GM23248 (cell line): Measurements from ENCODE around the gene PISD. TPM values are rescaled to one million over a fixed set of nuclear protein-coding genes. Genes with fewer than 3 reads are reported as not detected.
A peak's percentile ranks its signal among the peaks of the same experiment; 100 is the strongest.
"Not testable (repeated sequence)": the region's sequence is repeated elsewhere in the genome, so short reads cannot be mapped to it uniquely, and the experiment has no call there.

Experiments used
- DNase-seq: peaks from one replicate; pipeline ENCODE4 v3.0.0-alpha.2; 2015
- H2AFZ ChIP-seq: fragments of 200-600 bp; sonication (generic); 2 replicates; pipeline ENCODE4 v1.6.1; 2016; ENCODE audit warnings: antibody characterized with exemption
- H3F3A ChIP-seq: fragments of 200-600 bp; sonication (generic); 2 replicates; pipeline ENCODE4 v1.6.1; 2016; ENCODE audit warnings: mild to moderate bottlenecking, antibody characterized with exemption, mixed run types; ENCODE audit not compliant: insufficient read depth
- H3K27ac ChIP-seq: fragments of 200-600 bp; sonication (generic); 2 replicates; pipeline ENCODE4 v1.5.1; 2016; ENCODE audit warnings: mild to moderate bottlenecking
- H3K27me3 ChIP-seq: fragments of 200-600 bp; sonication (generic); replicated peaks from 2 replicates; pipeline ENCODE4 v1.6.1; 2016; ENCODE audit warnings: mild to moderate bottlenecking; ENCODE audit not compliant: insufficient read depth
- H3K36me3 ChIP-seq: fragments of 200-600 bp; sonication (generic); 2 replicates; pipeline ENCODE4 v1.6.1; 2016; ENCODE audit warnings: low read depth, mild to moderate bottlenecking
- H3K4me1 ChIP-seq: fragments of 200-600 bp; sonication (generic); 2 replicates; pipeline ENCODE4 v1.6.1; 2016; ENCODE audit warnings: mild to moderate bottlenecking; ENCODE audit not compliant: insufficient read depth
- H3K4me2 ChIP-seq: fragments of 200-600 bp; sonication (generic); one replicate; pipeline ENCODE4 v1.6.1; 2016; ENCODE audit warnings: mild to moderate bottlenecking; ENCODE audit not compliant: unreplicated experiment
- H3K4me3 ChIP-seq: fragments of 200-600 bp; sonication (generic); 2 replicates; pipeline ENCODE4 v1.5.1; 2016; ENCODE audit warnings: mild to moderate bottlenecking
- H3K79me2 ChIP-seq: fragments of 200-600 bp; sonication (generic); 2 replicates; pipeline ENCODE4 v1.6.1; 2016; ENCODE audit warnings: mild to moderate bottlenecking; ENCODE audit not compliant: insufficient read depth
- H3K9ac ChIP-seq: fragments of 200-600 bp; sonication (generic); 2 replicates; pipeline ENCODE4 v1.6.1; 2016; ENCODE audit warnings: mild to moderate bottlenecking
- H3K9me2 ChIP-seq: fragments of 200-600 bp; sonication (generic); 2 replicates; pipeline ENCODE4 v1.6.1; 2016; ENCODE audit warnings: mixed run types, mild to moderate bottlenecking, moderate library complexity; ENCODE audit not compliant: insufficient read depth
- H3K9me3 ChIP-seq: fragments of 200-600 bp; sonication (generic); one replicate; pipeline ENCODE4 v1.6.1; 2017; ENCODE audit warnings: low read depth
- H4K20me1 ChIP-seq: fragments of 200-600 bp; sonication (generic); 2 replicates; pipeline ENCODE4 v1.6.0; 2016; ENCODE audit not compliant: insufficient read depth
- EZH2 ChIP-seq: fragments of 200-600 bp; sonication (generic); IDR thresholded peaks from 2 replicates; pipeline ENCODE4 v1.6.1; 2018; ENCODE audit warnings: antibody characterized with exemption, mild to moderate bottlenecking; ENCODE audit not compliant: insufficient read depth, poor library complexity, severe bottlenecking
- EZH2phosphoT487 ChIP-seq: fragments of 200-600 bp; sonication (generic); IDR thresholded peaks from 2 replicates; pipeline ENCODE4 v1.6.1; 2018; ENCODE audit warnings: antibody characterized with exemption, moderate library complexity, mild to moderate bottlenecking, low read depth; ENCODE audit not compliant: insufficient read depth
- WGBS, 2 experiments: methylation state at CpG; one replicate each; pipeline ENCODE4 v1.1.6; 2015 to 2017; ENCODE audit warnings: low lambda C conversion rate in 2 of 2, low coverage in 1 of 2; ENCODE audit errors: missing lambda C conversion rate in 2 of 2; 5-methylcytosine and 5-hydroxymethylcytosine counted together
- in situ Hi-C: fragments of 300-500 bp; cut with MboI; formaldehyde crosslinking; loops from 2 replicates; pipeline ENCODE4 v1.15.0; 2020
- polyA plus RNA-seq: library from polyadenylated mRNA; unstranded; fragments of >200 nt; fragmentation: Nextera tagmentation; extraction: Ambion mirVana; gene quantifications from 2 replicates; pipeline ENCODE4 v1.2.1, GENCODE V29; 2016
- total RNA-seq: library from RNA; depleted of rRNA; stranded (reverse); fragments of >200 nt; shearing (Covaris generic); gene quantifications from 2 replicates; pipeline ENCODE4 v1.2.3, GENCODE V29; 2014

Gene PISD
- total and polyA plus RNA-seq, 2 experiments from 2014 or later, result 32.7 to 34.2 TPM

GRCh38 chr22:31662668-31663037 is 638 bp upstream of the PISD start:
- in situ Hi-C loops, result loop anchor here (10.0 kb wide), 1 partner anchor 302 kb away; no protein-coding TSS in a partner anchor
- no peak for TF ChIP-seq EZH2
- peaks cover 17% of the 10 kb centered on the region for H3K4me1 ChIP-seq
- H3K9me2 ChIP-seq, result no peaks in the 10 kb centered on the region
- H4K20me1 ChIP-seq, result no peaks in the 10 kb centered on the region
- DNase-seq, result no peak
- H3K79me2 ChIP-seq, result peaks cover 39% of the 10 kb centered on the region
- H3K4me2 ChIP-seq, result peak overlapping the region; percentile 91
- H3K9ac ChIP-seq, result peak overlapping the region; percentile 95
- H3K36me3 ChIP-seq, result no peaks in the 10 kb centered on the region
- H2AFZ ChIP-seq, result peak overlapping the region; percentile 91
- 82 to 87% methylated on average over 8 of the region's 8 CpGs for WGBS, 2 experiments
- H3K27me3 ChIP-seq, result no peaks in the 10 kb centered on the region
- H3K4me3 ChIP-seq, result peak overlapping the region; percentile 86
- peak overlapping the region; percentile 97 for H3K27ac ChIP-seq
- no peaks in the 10 kb centered on the region for H3K9me3 ChIP-seq
- H3F3A ChIP-seq, result no peaks in the 10 kb centered on the region

DNA sequence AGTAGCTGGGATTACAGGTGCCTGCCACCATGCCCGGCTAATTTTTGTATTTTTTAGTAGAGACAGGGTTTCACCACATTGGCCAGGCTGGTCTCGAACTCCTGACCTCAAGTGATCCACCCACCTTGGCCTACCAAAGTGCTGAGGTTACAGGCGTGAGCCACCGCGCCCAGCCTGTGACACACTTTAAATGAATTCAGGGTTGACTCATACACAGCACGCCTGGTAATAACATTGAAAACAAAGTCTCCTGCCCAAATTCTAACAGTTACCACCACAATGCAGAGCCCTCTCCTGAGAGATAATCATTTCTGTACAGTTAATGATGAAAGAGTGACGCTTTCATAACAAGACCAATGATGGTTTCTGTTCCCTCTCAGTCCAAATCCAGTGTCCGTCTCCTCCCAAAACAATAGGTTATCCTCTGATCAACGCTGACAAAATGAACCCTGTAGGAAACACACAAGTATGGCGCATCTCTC is 1.1 kb downstream of the PISD start:
- peaks cover 57% of the 10 kb centered on the region for H3K79me2 ChIP-seq
- H3K4me1 ChIP-seq, result peaks cover 17% of the 10 kb centered on the region
- not testable (repeated sequence) for H3K36me3 ChIP-seq, H2AFZ ChIP-seq, H3K9me3 ChIP-seq, H4K20me1 ChIP-seq, H3F3A ChIP-seq, H3K9me2 ChIP-seq, H3K27me3 ChIP-seq
- peak; percentile 90 for DNase-seq
- peak overlapping the region; percentile 86 for H3K4me3 ChIP-seq
- 30 to 33% methylated on average over 10 of the region's 10 CpGs for WGBS, 2 experiments
- H3K27ac ChIP-seq, result peak overlapping the region; percentile 97
- in situ Hi-C loops, result loop anchor here (10.0 kb wide), 1 partner anchor 304 kb away; no protein-coding TSS in a partner anchor
- peak overlapping the region; percentile 91 for H3K4me2 ChIP-seq
- peak overlapping the region; percentile 95 for H3K9ac ChIP-seq

DNA sequence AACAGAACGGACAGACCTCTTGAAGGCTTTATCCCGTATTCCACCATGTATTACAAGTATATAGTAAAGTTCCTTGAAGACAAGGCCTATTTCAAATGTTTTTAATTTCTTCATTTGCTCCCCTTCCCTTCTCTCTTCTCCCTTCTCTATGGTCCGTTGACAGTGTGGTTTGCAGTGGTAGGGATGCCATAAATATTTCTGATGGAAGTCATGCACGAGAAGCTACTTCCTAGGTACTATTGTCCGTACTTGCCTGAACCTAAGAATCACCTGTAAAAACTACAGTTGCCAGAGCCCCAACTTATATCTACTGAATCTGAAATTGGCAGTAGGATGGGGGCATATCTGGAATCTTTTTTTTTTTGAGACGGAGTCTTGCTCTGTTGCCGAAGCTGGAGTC is 2.8 kb downstream of the PISD start:
- WGBS, 2 experiments, result 79 to 80% methylated on average over 7 of the region's 7 CpGs
- in situ Hi-C loops, result no loop called here
- H3F3A ChIP-seq, result no peaks in the 10 kb centered on the region
- no peak overlapping the region for H3K4me3 ChIP-seq
- no peak overlapping the region for H2AFZ ChIP-seq
- H3K9me2 ChIP-seq, result no peaks in the 10 kb centered on the region
- H3K4me1 ChIP-seq, result peaks cover 17% of the 10 kb centered on the region
- H3K4me2 ChIP-seq, result no peak overlapping the region
- no peaks in the 10 kb centered on the region for H3K27me3 ChIP-seq
- H3K9ac ChIP-seq, result no peak overlapping the region
- no peaks in the 10 kb centered on the region for H4K20me1 ChIP-seq
- TF ChIP-seq EZH2, result no peak
- H3K27ac ChIP-seq, result no peak overlapping the region
- H3K79me2 ChIP-seq, result peaks cover 73% of the 10 kb centered on the region
- DNase-seq, result no peak
- H3K9me3 ChIP-seq, result no peaks in the 10 kb centered on the region
- H3K36me3 ChIP-seq, result no peaks in the 10 kb centered on the region

- no peak overlapping the region for H3K4me3 ChIP-seq
- peaks cover 23% of the 10 kb centered on the region for H3K4me1 ChIP-seq
- TF ChIP-seq EZH2 (no peak), EZH2phosphoT487 (no peak)
- no peak overlapping the region for H3K4me2 ChIP-seq
- 94 to 99% methylated on average over 5 of the region's 5 CpGs for WGBS, 2 experiments
- peaks cover 96% of the 10 kb centered on the region for H3K79me2 ChIP-seq
- no peak overlapping the region for H2AFZ ChIP-seq
- no peaks in the 10 kb centered on the region for H3K9me2 ChIP-seq
- H3K9me3 ChIP-seq, result no peaks in the 10 kb centered on the region
- H3F3A ChIP-seq, result peaks cover 21% of the 10 kb centered on the region
- H3K27me3 ChIP-seq, result no peaks in the 10 kb centered on the region
- H3K27ac ChIP-seq, result no peak overlapping the region
- H3K9ac ChIP-seq, result no peak overlapping the region
- no peaks in the 10 kb centered on the region for H3K36me3 ChIP-seq
- H4K20me1 ChIP-seq, result no peaks in the 10 kb centered on the region
- no peak for DNase-seq
- in situ Hi-C loops, result no loop called here
These were observed 7.6 kb downstream of the PISD start for GRCh38 chr22:31654408-31654807.

- Histone ChIP-seq H4K20me1 (no peaks in the 10 kb centered on the region), H3K4me3 (no peak overlapping the region), H3K27ac (no peak overlapping the region), H3K4me1 (peaks cover 18% of the 10 kb centered on the region), H3K79me2 (peaks cover 96% of the 10 kb centered on the region), H2AFZ (no peak overlapping the region), H3K36me3 (peaks cover under 1% of the 10 kb centered on the region; the same call in 1 of the 2 replicates), H3F3A (peaks cover 21% of the 10 kb centered on the region), H3K9me2 (no peaks in the 10 kb centered on the region), H3K4me2 (no peak overlapping the region), H3K9me3 (no peaks in the 10 kb centered on the region), H3K9ac (no peak overlapping the region), H3K27me3 (no peaks in the 10 kb centered on the region)
- DNase-seq, result no peak
- 100% methylated on average over 2 of the region's 2 CpGs for WGBS, 2 experiments
- in situ Hi-C loops, result no loop called here
- TF ChIP-seq EZH2 (no peak), EZH2phosphoT487 (no peak)
These were observed 8.1 kb downstream of the PISD start for GRCh38 chr22:31653944-31654343.
